ENCODE measurements around the gene DTWD2.
"Not testable (repeated sequence)": the region's sequence is repeated elsewhere in the genome, so short reads cannot be mapped to it uniquely, and the experiment has no call there.

The DTWD2 gene

GRCh38 chr5:118857700-118858099 is 130.6 kb downstream of the DTWD2 start:
- no peak for DNase-seq

DNA sequence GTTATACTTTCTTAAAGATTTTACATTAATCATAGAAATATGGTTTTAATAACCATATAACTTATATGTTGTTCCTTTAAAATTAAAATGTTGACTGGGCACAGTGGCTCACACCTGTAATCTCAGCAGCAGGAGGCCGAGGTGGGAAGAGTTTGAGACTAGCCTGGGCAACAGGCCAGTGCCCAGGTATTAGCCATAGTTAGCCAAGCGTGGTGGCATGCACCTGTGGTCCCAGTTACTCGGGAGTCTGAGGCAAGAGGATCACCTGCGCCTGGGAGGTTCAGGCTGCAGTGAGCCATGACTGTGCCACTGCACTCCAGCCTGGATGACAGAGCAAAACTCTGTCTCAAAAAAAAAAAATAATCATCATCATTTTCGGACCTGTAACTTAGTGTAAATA is 133.5 kb downstream of the DTWD2 start:
- DNase-seq, result no peak

- not testable (repeated sequence) for DNase-seq
Measured at GRCh38 chr5:118851785-118852184, 136.6 kb downstream of the DTWD2 start.

DNA sequence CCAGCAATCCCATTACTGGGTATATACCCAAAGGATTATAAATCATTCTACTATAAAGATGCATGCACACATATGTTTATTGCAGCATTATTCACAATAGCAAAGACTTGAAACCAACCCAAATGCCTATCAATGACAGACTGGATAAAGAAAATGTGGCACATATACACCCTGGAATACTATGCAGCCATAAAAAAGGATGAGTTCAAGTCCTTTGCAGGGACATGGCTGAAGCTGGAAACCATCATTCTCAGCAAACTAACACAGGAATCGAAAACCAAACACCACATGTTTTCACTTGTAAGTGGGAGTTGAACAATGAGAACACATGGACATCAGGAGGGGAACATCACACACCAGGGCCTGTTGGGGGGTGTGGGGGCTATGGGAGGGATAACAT is 138.8 kb downstream of the DTWD2 start:
- DNase-seq, result not testable (repeated sequence)

DNA sequence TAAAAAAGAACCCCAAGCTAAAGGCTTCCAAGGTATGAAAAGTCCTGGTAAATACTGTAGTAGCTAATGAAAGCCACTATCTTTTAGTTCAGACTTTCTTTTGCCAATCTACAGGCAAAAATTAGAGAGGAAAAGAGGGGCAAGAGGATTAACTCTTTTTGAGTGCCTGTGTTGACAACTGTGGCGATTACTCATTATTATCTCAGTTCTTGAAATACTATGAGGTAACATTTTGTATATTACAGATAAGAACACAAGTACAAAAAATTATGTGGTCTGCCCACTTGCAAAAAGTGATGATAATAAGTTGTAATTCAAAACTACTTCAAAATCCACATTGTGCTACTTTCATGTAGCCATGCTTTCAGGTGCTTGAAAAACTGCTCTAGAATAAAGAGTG is 144.0 kb downstream of the DTWD2 start:
- DNase-seq, result no peak

DNA sequence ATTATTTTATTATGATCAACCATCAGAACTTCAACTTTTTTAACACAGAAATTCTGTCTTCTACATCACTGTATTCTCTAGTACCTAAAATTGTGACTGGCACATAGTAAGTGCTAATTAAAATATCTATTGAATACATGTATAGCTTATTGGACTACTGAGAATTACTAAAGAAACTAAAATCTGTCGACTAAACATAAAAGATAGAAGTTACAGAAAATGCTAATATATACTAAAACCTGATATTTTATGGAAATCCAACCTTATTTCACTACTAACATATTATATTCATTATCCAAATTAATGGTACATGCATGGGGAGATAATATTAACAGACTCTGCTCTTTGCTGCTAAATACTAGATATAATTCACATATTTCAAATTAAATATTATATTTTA is 153.6 kb downstream of the DTWD2 start:
- DNase-seq, result no peak

DNA sequence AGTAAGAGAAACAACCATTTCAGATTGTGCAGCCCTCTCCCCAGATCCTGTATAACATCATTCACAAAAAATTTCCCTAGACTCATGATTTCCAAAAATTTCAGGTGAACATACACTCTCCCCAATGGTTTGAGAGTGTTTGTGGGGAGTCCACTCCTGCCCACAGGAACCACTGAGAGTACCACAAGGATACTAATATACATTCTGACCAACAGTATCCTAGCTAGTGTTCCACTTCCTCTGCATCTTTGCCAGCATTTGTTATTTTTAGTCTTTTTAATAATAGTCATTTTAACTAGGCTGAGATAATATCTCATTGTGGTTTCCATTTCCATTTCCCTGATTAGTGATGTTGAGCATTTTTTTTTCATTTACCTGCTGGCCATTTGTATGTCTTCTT is 155.4 kb downstream of the DTWD2 start:
- no peak for DNase-seq

- DNase-seq, result no peak
Measured at GRCh38 chr5:118825226-118825625, 163.1 kb downstream of the DTWD2 start.

GRCh38 chr5:118818604-118819003 is 169.7 kb downstream of the DTWD2 start:
- no peak for DNase-seq

- no peak for DNase-seq
Measured at GRCh38 chr5:118808441-118808840, 179.9 kb downstream of the DTWD2 start.

GRCh38 chr5:118806571-118806970 is 181.8 kb downstream of the DTWD2 start:
- no peak for DNase-seq

- DNase-seq, result no peak
Measured at GRCh38 chr5:118802335-118802734, 186.0 kb downstream of the DTWD2 start.

DNA sequence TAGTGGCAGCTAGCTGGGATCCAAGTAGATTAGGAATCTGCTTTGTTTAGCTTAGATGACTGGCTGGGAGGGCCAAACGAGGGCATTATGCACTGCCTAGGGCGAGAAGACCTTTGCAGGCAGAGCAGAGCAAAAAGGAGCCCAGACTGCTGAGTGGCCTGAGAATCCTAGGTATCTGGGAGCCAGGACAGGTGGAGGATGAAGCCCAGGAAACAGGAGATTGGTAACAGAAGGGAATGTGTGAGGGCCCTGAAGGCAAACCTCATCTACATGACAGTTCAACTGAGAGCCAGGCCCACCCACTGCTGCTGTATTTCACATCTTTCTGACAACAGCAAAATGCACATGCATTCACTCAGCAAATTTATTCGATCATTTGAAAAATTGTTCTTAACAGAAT is 192.3 kb downstream of the DTWD2 start:
- DNase-seq, result no peak

GRCh38 chr5:118794281-118794680 is 194.1 kb downstream of the DTWD2 start:
- no peak for DNase-seq

DNA sequence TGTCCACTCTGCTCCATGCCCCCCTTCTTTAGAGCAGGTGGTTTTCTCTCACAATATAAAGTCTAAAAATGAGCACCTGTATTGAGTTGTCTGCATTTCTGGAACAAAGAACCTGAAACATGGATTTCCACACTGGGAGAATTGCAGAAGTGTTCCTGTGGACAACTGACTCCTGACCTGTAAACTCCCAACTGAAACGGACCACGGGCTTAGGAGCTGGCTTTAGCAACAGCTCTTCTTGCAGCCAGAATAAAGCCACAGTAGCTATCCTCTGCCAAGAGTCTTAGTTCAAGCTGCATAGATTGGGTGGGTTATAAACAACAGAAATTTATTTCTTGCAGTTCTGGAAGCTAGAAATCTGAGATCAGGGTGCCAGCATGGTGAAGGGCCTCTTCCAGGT is 194.7 kb downstream of the DTWD2 start:
- no peak for DNase-seq

GRCh38 chr5:118793091-118793490 is 195.3 kb downstream of the DTWD2 start:
- DNase-seq, result no peak

- DNase-seq, result peak; percentile 67
Measured at GRCh38 chr5:118791926-118792734, 196.2 kb downstream of the DTWD2 start.

- no peak for DNase-seq
Measured at GRCh38 chr5:118789366-118789765, 199.0 kb downstream of the DTWD2 start.

- no peak for DNase-seq
Measured at GRCh38 chr5:118788351-118788750, 200.0 kb downstream of the DTWD2 start.

Data from kidney glomerular epithelial cell (primary cell).